OCI-LY7 (cell line): ENCODE data around the gene KIAA1671.

Experiments used
- CTCF ChIP-seq: fragments of 200-600 bp; sonication (generic); conservative IDR thresholded peaks from 2 replicates; pipeline ENCODE4 v1.5.1; 2014; ENCODE audit warnings: mild to moderate bottlenecking, antibody characterized with exemption, low read length, moderate library complexity, mixed read lengths
- EZH2phosphoT487 ChIP-seq: fragments of 200-600 bp; sonication (generic); IDR thresholded peaks from 2 replicates; pipeline ENCODE4 v1.6.1; 2018; ENCODE audit warnings: low read depth, borderline replicate concordance, mild to moderate bottlenecking, mixed run types, antibody characterized with exemption, low read length, moderate library complexity, mixed read lengths

- no peak for TF ChIP-seq CTCF
- TF ChIP-seq EZH2phosphoT487: no peak
Observed at GRCh38 chr22:25008666-25009065, 56.1 kb downstream of the KIAA1671 start.
